Gastrocnemius medialis (tissue), 4 donors: Measurements from ENCODE around the gene MAML3.

Source experiments
- POLR2A ChIP-seq, 2 donors: fragments of 450-650 bp; IDR thresholded peaks; one replicate each; pipeline ENCODE4 v1.6.1; 2017; ENCODE audit warnings: antibody characterized with exemption in 2 of 2, mild to moderate bottlenecking in 2 of 2, moderate library complexity in 2 of 2
- TF ChIP-seq, protein P1 (sequence below), 5 experiments: fragments of 450-650 bp in 3 of 5; fragments of 200-600 bp in 2 of 5; sonication (generic) in 2 of 5; IDR thresholded peaks in 4 of 5; conservative IDR thresholded peaks in 1 of 5; 1 replicate in 4 of 5; 2 replicates in 1 of 5; pipeline ENCODE4 v1.5.1; 2016 to 2019; ENCODE audit warnings: antibody characterized with exemption in 5 of 5, mild to moderate bottlenecking in 3 of 5, moderate library complexity in 3 of 5

DNA sequence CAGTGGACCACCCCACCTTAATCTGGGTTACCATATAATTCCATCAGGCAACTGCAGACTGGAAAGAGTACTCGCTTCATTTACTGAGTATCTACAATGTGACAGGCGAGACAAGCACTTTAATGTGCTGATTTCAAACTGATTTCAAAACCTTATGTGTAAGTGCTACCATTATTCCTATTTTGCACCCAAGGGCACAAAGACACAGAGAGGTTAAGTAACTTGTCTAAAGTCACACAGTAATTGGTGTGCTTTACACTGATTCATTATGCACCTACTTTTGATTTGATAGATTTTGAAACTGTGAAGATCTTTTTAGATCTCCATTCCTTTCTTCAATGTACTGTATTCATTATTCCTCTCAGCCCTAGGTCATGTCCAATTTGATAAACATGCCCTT lies 296.0 kb downstream of the MAML3 start:
- TF ChIP-seq, protein P1, sequence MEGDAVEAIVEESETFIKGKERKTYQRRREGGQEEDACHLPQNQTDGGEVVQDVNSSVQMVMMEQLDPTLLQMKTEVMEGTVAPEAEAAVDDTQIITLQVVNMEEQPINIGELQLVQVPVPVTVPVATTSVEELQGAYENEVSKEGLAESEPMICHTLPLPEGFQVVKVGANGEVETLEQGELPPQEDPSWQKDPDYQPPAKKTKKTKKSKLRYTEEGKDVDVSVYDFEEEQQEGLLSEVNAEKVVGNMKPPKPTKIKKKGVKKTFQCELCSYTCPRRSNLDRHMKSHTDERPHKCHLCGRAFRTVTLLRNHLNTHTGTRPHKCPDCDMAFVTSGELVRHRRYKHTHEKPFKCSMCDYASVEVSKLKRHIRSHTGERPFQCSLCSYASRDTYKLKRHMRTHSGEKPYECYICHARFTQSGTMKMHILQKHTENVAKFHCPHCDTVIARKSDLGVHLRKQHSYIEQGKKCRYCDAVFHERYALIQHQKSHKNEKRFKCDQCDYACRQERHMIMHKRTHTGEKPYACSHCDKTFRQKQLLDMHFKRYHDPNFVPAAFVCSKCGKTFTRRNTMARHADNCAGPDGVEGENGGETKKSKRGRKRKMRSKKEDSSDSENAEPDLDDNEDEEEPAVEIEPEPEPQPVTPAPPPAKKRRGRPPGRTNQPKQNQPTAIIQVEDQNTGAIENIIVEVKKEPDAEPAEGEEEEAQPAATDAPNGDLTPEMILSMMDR (IDR thresholded peaks at IDR 0.05 in 4 of 5, conservative IDR thresholded peaks at IDR 0.05 in 1 of 5), result no peak
- TF ChIP-seq POLR2A (IDR thresholded peaks at IDR 0.05), result no peak
